Sigmoid colon (tissue), 7 donors: ENCODE measurements around the gene ZNF503. TPM values are rescaled to one million over a fixed set of nuclear protein-coding genes. Genes with fewer than 3 reads are reported as not detected.

Experiments
- DNase-seq: peaks from one replicate; pipeline ENCODE4 v3.0.0-alpha.2; 2019
- H3K27ac ChIP-seq, 4 donors: fragments of 200-600 bp; sonication (generic); one replicate each; pipeline ENCODE4 v1.5.1; 2016 to 2019; ENCODE audit warnings: mild to moderate bottlenecking in 1 of 4
- H3K27me3 ChIP-seq, 3 donors: fragments of 200-600 bp; sonication (generic); one replicate each; pipeline ENCODE4 v1.5.1; 2019; ENCODE audit warnings: mild to moderate bottlenecking in 1 of 3
- H3K36me3 ChIP-seq, 4 donors: fragments of 200-600 bp; sonication (generic); one replicate each; pipeline ENCODE4 v1.5.1; 2016 to 2019
- H3K4me1 ChIP-seq, 4 donors: fragments of 200-600 bp; sonication (generic); one replicate each; pipeline ENCODE4 v1.5.1; 2017 to 2019
- H3K4me3 ChIP-seq, 4 donors: fragments of 200-600 bp; sonication (generic); one replicate each; pipeline ENCODE4 v1.5.1; 2017 to 2019; ENCODE audit warnings: mild to moderate bottlenecking in 2 of 4, moderate library complexity in 1 of 4
- H3K9me3 ChIP-seq, 4 donors: fragments of 200-600 bp in 3 of 4; sonication (generic) in 3 of 4; one replicate each; pipeline versions ENCODE4 v1.5.1 to v1.6.1; 2013 to 2019
- CTCF ChIP-seq, 4 experiments: fragments of 450-650 bp in 3 of 4; fragments of 200-600 bp in 1 of 4; IDR thresholded peaks; one replicate each; pipeline ENCODE4 v1.5.1; 2016 to 2019; ENCODE audit warnings: antibody characterized with exemption in 4 of 4, mild to moderate bottlenecking in 3 of 4, moderate library complexity in 2 of 4
- EP300 ChIP-seq, 4 donors: sonication (generic); formaldehyde crosslinking; IDR thresholded peaks; one replicate each; pipeline ENCODE4 v1.6.1; 2017; ENCODE audit warnings: antibody characterized with exemption in 4 of 4
- POLR2A ChIP-seq, 2 donors: fragments of 450-650 bp; IDR thresholded peaks; one replicate each; pipeline ENCODE4 v1.6.1; 2016; ENCODE audit warnings: antibody characterized with exemption in 2 of 2, mild to moderate bottlenecking in 2 of 2, moderate library complexity in 2 of 2
- POLR2AphosphoS5 ChIP-seq, 4 donors: sonication (generic); formaldehyde crosslinking; IDR thresholded peaks; one replicate each; pipeline ENCODE4 v1.6.1; 2017; ENCODE audit warnings: antibody characterized with exemption in 4 of 4
- WGBS, 2 donors: extraction: QIAGEN DNeasy Blood & Tissue Kit; methylation state at CpG; one replicate each; pipeline ENCODE4 v1.1.7; 2013; 5-methylcytosine and 5-hydroxymethylcytosine counted together
- intact Hi-C: fragments of 100-400 bp; cut with DNase I; formaldehyde crosslinking; loops from one replicate; pipeline ENCODE4 v1.15.1; 2023
- polyA plus RNA-seq, 3 donors: library from polyadenylated mRNA; stranded (reverse); fragments of 200-250 nt; gene quantifications; one replicate each; pipeline ENCODE4 v1.2.3, GENCODE V29; 2013
- total RNA-seq, 4 donors: library from RNA; depleted of rRNA; stranded (reverse); fragments of >200 nt; gene quantifications; one replicate each; pipeline ENCODE4 v1.1.0, GENCODE V29; 2016
- donor health status: healthy with polysubstance abuse.
- donor health status: Bipolar disorder and iron deficiency.
- donor health status: healthy.

The ZNF503 gene
- 10 to 100 TPM; 10.0 to 20.3 (median 18.2) TPM for total RNA-seq
- polyA plus RNA-seq, result 1 to 10 TPM; 2.3 to 6.3 (median 5.4) TPM

DNA sequence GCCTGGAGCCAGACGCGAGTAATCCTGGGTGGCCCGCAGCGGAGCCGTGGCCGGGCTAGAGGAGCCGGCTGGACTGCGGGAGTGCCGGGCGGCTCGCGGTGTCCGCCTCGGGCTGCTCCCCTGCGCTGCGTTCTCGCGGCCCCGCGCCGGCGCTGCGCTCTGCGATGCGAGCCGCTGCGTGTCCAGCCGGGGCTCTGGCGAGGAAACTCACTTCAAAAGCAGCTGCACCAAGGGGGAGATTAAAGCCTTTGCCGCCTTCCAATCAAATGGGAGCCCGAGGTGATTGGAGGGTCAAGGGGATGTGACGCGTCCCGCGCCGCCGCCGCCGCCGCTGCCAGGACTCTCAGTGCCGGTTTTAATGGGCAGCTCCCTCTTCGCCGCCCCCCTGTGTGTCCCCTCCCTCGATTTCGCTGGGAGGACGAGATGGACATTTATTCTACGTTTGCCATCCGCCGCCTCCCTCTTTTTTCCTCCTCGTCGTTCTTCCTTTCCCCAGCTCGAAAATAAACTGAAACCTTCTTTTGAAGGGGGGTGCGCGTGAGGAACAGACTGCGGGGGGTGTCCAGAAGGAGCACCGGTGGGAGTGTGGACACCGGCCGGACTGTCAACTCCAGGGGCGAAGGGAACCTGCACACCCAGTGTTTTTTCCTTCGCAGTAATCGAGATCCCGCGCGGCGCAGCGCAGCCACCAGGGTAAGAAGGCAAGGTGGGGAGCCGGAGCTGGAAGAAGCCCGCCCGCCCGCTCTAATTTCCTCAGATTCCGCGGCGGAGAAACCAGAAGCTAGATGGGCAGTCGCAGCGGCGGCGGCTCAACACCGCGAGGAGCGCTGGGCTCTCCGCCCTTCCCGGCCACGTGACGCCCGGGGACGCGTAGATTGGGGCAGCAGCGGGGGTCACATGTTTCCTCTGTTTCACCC is at the start of gene ZNF503:
Gene ZNF503 (minus strand): TSS at position 196 of the 917 bp plus-strand sequence. CDS start 345 bp downstream, outside the sequence.
- no peaks in the 10 kb centered on the region for H3K27me3 ChIP-seq
- intact Hi-C loops, result loop anchor here (1.0 to 10.0 kb wide), 14 partner anchors 65 to 1603 kb away; no protein-coding TSS in a partner anchor
- peaks cover 0 to 18% (median 5%) of the 10 kb centered on the region in 4 donors for H3K36me3 ChIP-seq
- TF ChIP-seq CTCF (IDR thresholded peaks at IDR 0.05), result peak; percentile 15 to 66 (median 46)
- peak in 2 of 4 donors; percentile 60 to 69 for TF ChIP-seq EP300 (IDR thresholded peaks at IDR 0.05)
- TF ChIP-seq POLR2AphosphoS5 (IDR thresholded peaks at IDR 0.05), result peak; percentile 95 to 98 (median 97)
- TF ChIP-seq POLR2A (IDR thresholded peaks at IDR 0.05), result peak; percentile 65 to 80
- H3K4me3 ChIP-seq, result peak within 1 kb of the TSS; percentile 76 to 97 (median 92)
- H3K4me1 ChIP-seq, result peaks cover 0 to 38% (median 29%) of the 10 kb centered on the region in 4 donors
- DNase-seq, result peak; percentile 99
- H3K9me3 ChIP-seq, result no peaks in the 10 kb centered on the region
- H3K27ac ChIP-seq, result peak within 1 kb of the TSS; percentile 93 to 99 (median 98)
- WGBS, 2 donors, result 0 to 1% methylated on average over 88 of the region's 88 CpGs

DNA sequence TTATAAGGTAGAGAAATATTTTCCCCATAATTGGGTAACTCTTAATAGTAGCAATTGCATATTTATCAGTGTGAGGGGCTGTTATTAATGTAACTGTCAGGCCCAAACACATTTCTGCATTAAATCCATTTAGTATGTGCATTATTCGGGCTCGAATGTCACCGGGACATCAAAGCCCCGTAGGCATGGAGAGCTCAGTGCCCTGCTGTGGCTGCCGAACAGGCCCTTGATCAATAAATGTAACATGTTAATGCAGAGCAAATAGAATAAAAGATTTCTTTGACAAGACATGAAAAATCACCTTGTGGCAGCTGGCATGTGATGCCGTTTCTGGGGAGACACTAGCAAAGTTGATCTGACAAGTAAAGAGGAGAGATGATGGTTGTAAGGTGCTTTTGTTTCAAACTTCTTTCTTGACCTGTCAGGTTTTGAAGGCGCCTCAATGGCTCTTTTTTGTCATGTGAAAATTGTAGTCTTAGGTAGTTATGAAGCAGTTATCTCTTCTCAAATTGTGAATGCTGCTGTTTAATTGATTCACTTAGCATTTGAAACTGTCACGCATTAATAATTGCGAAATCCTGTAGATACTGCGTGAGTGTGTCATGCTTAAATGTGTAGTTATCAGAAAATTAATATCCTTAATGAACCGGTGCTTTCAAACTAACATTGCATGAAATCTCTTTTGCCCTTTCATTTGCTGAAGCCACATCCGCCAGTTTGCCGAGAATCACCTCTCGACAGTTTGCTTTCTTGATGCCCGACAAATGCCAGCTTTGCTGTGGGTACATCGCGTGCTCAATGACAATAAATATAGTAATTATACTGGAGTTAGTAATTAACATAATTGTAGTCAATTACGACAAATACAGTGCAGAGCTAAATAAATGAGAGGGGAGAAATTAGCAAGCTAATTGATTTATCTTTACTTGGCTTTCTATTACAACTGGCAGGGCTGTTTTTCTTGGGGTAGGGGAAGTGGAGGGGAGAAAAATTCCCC is 49.4 kb upstream of the ZNF503 start:
- peaks cover 0 to 4% (median 0%) of the 10 kb centered on the region in 4 donors for H3K36me3 ChIP-seq
- H3K4me3 ChIP-seq, result no peak overlapping the region
- H3K4me1 ChIP-seq, result peaks cover 0 to 23% (median 0%) of the 10 kb centered on the region in 4 donors
- DNase-seq, result no peak
- peak overlapping the region in 1 of 4 donors; percentile 46 for H3K27ac ChIP-seq
- TF ChIP-seq POLR2A (IDR thresholded peaks at IDR 0.05) (no peak), EP300 (IDR thresholded peaks at IDR 0.05) (no peak), CTCF (IDR thresholded peaks at IDR 0.05) (no peak), POLR2AphosphoS5 (IDR thresholded peaks at IDR 0.05) (no peak)
- H3K9me3 ChIP-seq, result no peaks in the 10 kb centered on the region
- WGBS, 2 donors, result 93 to 94% methylated on average over 18 of the region's 18 CpGs
- no peaks in the 10 kb centered on the region for H3K27me3 ChIP-seq
- intact Hi-C loops, result no loop called here

DNA sequence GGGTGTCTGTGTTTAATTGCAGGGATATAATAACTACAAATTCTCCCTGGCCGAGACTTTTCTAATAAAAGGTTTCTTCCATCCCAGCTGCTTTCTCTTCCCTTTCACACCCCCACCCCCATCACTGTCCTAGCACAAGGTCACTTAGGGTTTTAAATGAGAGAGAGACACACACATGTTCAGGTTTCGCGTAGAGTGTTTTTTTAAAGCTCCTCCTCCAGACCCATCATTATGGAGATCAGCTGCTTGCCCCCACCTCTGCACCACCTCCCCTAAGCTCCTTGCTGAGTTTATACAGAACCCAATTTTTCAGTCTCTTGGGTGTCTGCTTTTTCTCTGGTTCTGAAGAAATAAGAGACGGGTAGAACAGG is 48.5 kb upstream of the ZNF503 start:
- Histone ChIP-seq H3K36me3 (no peaks in the 10 kb centered on the region), H3K27ac (peak overlapping the region in 1 of 4 donors; percentile 50), H3K4me3 (no peak overlapping the region), H3K9me3 (no peaks in the 10 kb centered on the region), H3K4me1 (peaks cover 0 to 23% (median 0%) of the 10 kb centered on the region in 4 donors), H3K27me3 (no peaks in the 10 kb centered on the region)
- no peak for DNase-seq
- intact Hi-C loops, result no loop called here
- 65 to 67% methylated on average over 4 of the region's 4 CpGs for WGBS, 2 donors
- TF ChIP-seq POLR2AphosphoS5 (IDR thresholded peaks at IDR 0.05), result no peak
- TF ChIP-seq CTCF (IDR thresholded peaks at IDR 0.05), result no peak
- TF ChIP-seq POLR2A (IDR thresholded peaks at IDR 0.05), result no peak
- no peak for TF ChIP-seq EP300 (IDR thresholded peaks at IDR 0.05)

DNA sequence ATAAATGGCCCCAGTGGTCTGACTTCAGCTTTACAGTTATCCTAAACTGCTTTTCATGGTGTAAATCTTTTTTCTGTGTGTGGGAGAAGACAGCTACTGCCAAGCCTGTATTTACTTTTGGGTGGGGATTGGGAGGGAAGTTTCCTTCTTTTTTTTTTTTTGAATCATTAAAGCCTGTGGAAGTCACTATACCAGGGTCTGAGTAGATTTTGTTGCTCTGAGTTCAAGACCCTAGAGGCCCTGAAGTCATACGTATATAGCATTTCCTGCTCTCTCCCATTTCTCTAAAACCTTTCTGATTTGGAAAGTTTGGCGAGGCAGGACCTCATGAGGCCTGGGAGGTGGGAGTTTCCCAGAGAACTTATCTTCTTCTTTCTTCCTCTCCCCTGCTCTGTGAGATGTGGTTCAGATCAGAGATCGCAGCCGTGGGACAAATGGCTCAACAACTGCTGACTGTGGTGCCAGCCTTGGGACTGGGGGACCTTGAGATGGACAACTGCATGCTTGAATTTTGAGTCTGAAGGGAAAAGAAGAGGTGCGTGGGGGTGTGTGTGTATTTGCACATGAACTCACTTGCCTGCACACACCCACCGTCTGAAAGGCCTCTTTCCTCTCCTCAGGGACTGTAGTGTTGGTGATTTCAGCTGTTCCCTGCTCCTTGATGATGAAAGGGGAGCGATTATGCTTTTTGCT is 48.0 kb upstream of the ZNF503 start:
- Histone ChIP-seq H3K27me3 (no peaks in the 10 kb centered on the region), H3K4me1 (peaks cover 0 to 23% (median 0%) of the 10 kb centered on the region in 4 donors), H3K36me3 (no peaks in the 10 kb centered on the region), H3K9me3 (no peaks in the 10 kb centered on the region), H3K4me3 (no peak overlapping the region), H3K27ac (peak overlapping the region in 1 of 4 donors; percentile 50)
- DNase-seq, result no peak
- intact Hi-C loops, result no loop called here
- WGBS, 2 donors, result 25 to 58% methylated on average over 7 of the region's 7 CpGs
- TF ChIP-seq POLR2A (IDR thresholded peaks at IDR 0.05) (no peak), POLR2AphosphoS5 (IDR thresholded peaks at IDR 0.05) (no peak), CTCF (IDR thresholded peaks at IDR 0.05) (no peak), EP300 (IDR thresholded peaks at IDR 0.05) (no peak)
